Stimulated activated CD4-positive, alpha-beta T cell treated with anti-CD3 and anti-CD28 coated beads, TNF-alpha, amount 100 ng/mL, for 1 hour (primary cell): Measurements from ENCODE around the gene HPS3.
"Not testable (repeated sequence)": the region's sequence is repeated elsewhere in the genome, so short reads cannot be mapped to it uniquely, and the experiment has no call there.

ENCODE experiments used
- DNase-seq, 3 donors: peaks; one replicate each; pipeline ENCODE4 v3.0.0-alpha.2; 2020; ENCODE audit warnings: low read depth in 3 of 3, low spot score in 1 of 3

Gene HPS3

GRCh38 chr3:149186219-149186618 is 56.8 kb downstream of the HPS3 start:
- DNase-seq, result no peak

GRCh38 chr3:149186721-149187120 is 57.3 kb downstream of the HPS3 start:
- no peak for DNase-seq

- DNase-seq, result no peak
Observed at GRCh38 chr3:149188494-149188893, 59.1 kb downstream of the HPS3 start.

GRCh38 chr3:149195221-149195620 is 65.8 kb downstream of the HPS3 start:
- DNase-seq, result no peak

- not testable (repeated sequence) for DNase-seq
Observed at GRCh38 chr3:149196805-149197592, 67.6 kb downstream of the HPS3 start.

GRCh38 chr3:149197669-149198068 is 68.2 kb downstream of the HPS3 start:
- no peak for DNase-seq

- DNase-seq, result no peak
Observed at GRCh38 chr3:149198611-149199010, 69.2 kb downstream of the HPS3 start.

GRCh38 chr3:149199474-149199873 is 70.0 kb downstream of the HPS3 start:
- no peak for DNase-seq

GRCh38 chr3:149203758-149204157 is 74.3 kb downstream of the HPS3 start:
- DNase-seq, result no peak

GRCh38 chr3:149204390-149204991 is 75.1 kb downstream of the HPS3 start:
- DNase-seq, result no peak

- no peak for DNase-seq
Observed at GRCh38 chr3:149207475-149207874, 78.0 kb downstream of the HPS3 start.

GRCh38 chr3:149209431-149209830 is 80.0 kb downstream of the HPS3 start:
- no peak for DNase-seq

GRCh38 chr3:149212386-149212785 is 82.9 kb downstream of the HPS3 start:
- DNase-seq, result no peak

- no peak for DNase-seq
Observed at GRCh38 chr3:149214702-149215101, 85.3 kb downstream of the HPS3 start.

- no peak for DNase-seq
Observed at GRCh38 chr3:149215515-149215914, 86.1 kb downstream of the HPS3 start.

- DNase-seq, result no peak
Observed at GRCh38 chr3:149216193-149216869, 86.9 kb downstream of the HPS3 start.

GRCh38 chr3:149217347-149217746 is 87.9 kb downstream of the HPS3 start:
- DNase-seq, result no peak

GRCh38 chr3:149219380-149220121 is 90.1 kb downstream of the HPS3 start:
- not testable (repeated sequence) for DNase-seq

GRCh38 chr3:149221783-149222517 is 92.5 kb downstream of the HPS3 start, which contains the start of gene CP:
TSS of gene CP (minus strand) at chr3:149221829. CDS start at chr3:149221792, 37 bp downstream.
- DNase-seq, result no peak
